ENCODE data around the gene ESYT1.

The ESYT1 gene

GRCh38 chr12:56079723-56080555 lies 48.1 kb upstream of the ESYT1 start, which contains the start of gene ERBB3 (continued):
- TF ChIP-seq TSHZ1 (tag by site-specific recombination; IDR thresholded peaks at IDR 0.05; ENCODE audit: borderline replicate concordance) (peak; percentile 79; the same call in 1 of the 2 replicates), ZNF558 (tag by site-specific recombination; IDR thresholded peaks at IDR 0.05) (0 out of 2 replicates have a peak, but pooled peaks have one; percentile 14), HOXC10 (CRISPR knock-in tag; IDR thresholded peaks at IDR 0.05) (no peak), ZNF654 (tag by site-specific recombination; IDR thresholded peaks at IDR 0.05; ENCODE audit: low read depth) (no peak), ZFP69B (tag by site-specific recombination; IDR thresholded peaks at IDR 0.05) (peak; percentile 84), ZNF449 (tag by site-specific recombination; IDR thresholded peaks at IDR 0.05) (no peak; the same call in 1 of the 2 replicates), ZNF664 (tag by site-specific recombination; IDR thresholded peaks at IDR 0.05) (no peak), ZNF423 (tag by site-specific recombination; IDR thresholded peaks at IDR 0.05) (peak; percentile 51; the same call in 1 of the 2 replicates), REST (tag by site-specific recombination; IDR thresholded peaks at IDR 0.05) (peak; percentile 41; the same call in 1 of the 2 replicates), INSM2 (tag by site-specific recombination; IDR thresholded peaks at IDR 0.05) (peak; percentile 93), ZNF555 (tag by site-specific recombination; conservative IDR thresholded peaks at IDR 0.05) (no peak), ZNF561 (tag by site-specific recombination; IDR thresholded peaks at IDR 0.05; ENCODE audit: borderline replicate concordance) (no peak), ZBTB10 (tag by site-specific recombination; IDR thresholded peaks at IDR 0.05) (peak; percentile 99), HOXA7 (CRISPR knock-in tag; IDR thresholded peaks at IDR 0.05; ENCODE audit: borderline replicate concordance) (no peak), ZNF488 (tag by site-specific recombination; IDR thresholded peaks at IDR 0.05) (no peak), SP2 (tag by site-specific recombination; IDR thresholded peaks at IDR 0.05) (peak; percentile 83), ZNF26 (tag by site-specific recombination; IDR thresholded peaks at IDR 0.05) (no peak), ZFP41 (tag by site-specific recombination; IDR thresholded peaks at IDR 0.05; ENCODE audit: borderline replicate concordance) (no peak), ZNF248 (tag by site-specific recombination; IDR thresholded peaks at IDR 0.05) (no peak), ZNF747 (tag by site-specific recombination; IDR thresholded peaks at IDR 0.05) (no peak), GLI2 (tag by site-specific recombination; IDR thresholded peaks at IDR 0.05; ENCODE audit: borderline replicate concordance, low read depth) (no peak), ZNF626 (tag by site-specific recombination; IDR thresholded peaks at IDR 0.05) (no peak)
